ENCODE data around the gene RERE. TPM values are rescaled to one million over a fixed set of nuclear protein-coding genes. Genes with fewer than 3 reads are reported as not detected.

RERE gene
- total RNA-seq, 1 donor from 2014 or later = 64.6 TPM

DNA sequence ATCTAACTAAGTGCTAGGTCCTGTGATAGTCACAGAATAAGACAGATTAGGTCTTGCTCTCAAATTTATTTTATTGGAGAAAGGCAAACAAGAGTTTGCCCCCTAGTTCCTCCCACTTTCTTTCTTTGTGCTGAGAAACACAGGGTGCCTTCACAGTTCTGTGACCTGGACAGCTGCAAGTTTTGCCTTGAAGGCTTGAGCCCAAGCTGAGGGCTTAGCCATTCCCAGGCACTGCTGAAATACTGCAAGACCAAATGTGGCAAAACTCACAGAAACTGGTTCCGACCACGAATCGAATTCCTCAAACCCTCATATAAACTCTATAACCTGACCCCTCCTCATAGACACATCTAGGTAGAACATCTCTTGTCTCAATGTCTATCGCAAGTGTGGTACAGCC is 227.9 kb downstream of the RERE start:
- intact Hi-C loops (cut with DNase I) = no loop called here
- Histone ChIP-seq H3K27ac (no peak overlapping the region), H3K27me3 (no peaks in the 10 kb centered on the region)

DNA sequence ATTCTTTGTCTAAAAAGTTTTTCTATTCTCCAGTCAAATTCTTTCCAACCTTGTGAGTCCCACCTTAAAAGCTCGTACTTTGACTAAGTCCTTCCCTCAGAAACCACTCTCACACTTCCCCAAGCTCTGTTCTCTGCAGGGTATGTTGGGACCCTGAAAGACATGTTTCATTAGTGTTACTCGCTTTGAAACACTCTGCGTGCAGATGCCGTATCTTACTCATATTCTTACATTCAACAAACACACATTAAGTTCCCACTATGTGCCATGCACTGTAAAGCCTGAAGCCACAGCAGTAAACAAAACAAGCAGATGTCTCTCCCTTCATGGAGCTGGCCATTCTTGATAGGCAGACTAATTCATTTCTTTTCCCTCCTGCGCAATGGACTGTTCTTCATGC is 229.7 kb downstream of the RERE start:
- TF ChIP-seq, protein P1, sequence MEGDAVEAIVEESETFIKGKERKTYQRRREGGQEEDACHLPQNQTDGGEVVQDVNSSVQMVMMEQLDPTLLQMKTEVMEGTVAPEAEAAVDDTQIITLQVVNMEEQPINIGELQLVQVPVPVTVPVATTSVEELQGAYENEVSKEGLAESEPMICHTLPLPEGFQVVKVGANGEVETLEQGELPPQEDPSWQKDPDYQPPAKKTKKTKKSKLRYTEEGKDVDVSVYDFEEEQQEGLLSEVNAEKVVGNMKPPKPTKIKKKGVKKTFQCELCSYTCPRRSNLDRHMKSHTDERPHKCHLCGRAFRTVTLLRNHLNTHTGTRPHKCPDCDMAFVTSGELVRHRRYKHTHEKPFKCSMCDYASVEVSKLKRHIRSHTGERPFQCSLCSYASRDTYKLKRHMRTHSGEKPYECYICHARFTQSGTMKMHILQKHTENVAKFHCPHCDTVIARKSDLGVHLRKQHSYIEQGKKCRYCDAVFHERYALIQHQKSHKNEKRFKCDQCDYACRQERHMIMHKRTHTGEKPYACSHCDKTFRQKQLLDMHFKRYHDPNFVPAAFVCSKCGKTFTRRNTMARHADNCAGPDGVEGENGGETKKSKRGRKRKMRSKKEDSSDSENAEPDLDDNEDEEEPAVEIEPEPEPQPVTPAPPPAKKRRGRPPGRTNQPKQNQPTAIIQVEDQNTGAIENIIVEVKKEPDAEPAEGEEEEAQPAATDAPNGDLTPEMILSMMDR (IDR thresholded peaks at IDR 0.05) = no peak
- Histone ChIP-seq H3K4me1 (peaks cover 0 to 3% of the 10 kb centered on the region in 2 donors), H3K9me3 (no peaks in the 10 kb centered on the region), H3K27me3 (no peaks in the 10 kb centered on the region), H3K27ac (no peak overlapping the region), H3K36me3 (no peaks in the 10 kb centered on the region), H3K4me3 (no peak overlapping the region)
- intact Hi-C loops (cut with DNase I) = no loop called here
- no peak for DNase-seq (ENCODE audit: low spot score in 2 of 2)

More for the DNA sequence above, 227.9 kb downstream of the RERE start:
- DNase-seq (ENCODE audit: low spot score in 2 of 2) = no peak
- Histone ChIP-seq H3K4me3 (no peak overlapping the region), H3K4me1 (peaks cover 0 to 3% of the 10 kb centered on the region in 2 donors), H3K36me3 (no peaks in the 10 kb centered on the region), H3K9me3 (no peaks in the 10 kb centered on the region)
- TF ChIP-seq, protein P1 (IDR thresholded peaks at IDR 0.05) = no peak

DNA sequence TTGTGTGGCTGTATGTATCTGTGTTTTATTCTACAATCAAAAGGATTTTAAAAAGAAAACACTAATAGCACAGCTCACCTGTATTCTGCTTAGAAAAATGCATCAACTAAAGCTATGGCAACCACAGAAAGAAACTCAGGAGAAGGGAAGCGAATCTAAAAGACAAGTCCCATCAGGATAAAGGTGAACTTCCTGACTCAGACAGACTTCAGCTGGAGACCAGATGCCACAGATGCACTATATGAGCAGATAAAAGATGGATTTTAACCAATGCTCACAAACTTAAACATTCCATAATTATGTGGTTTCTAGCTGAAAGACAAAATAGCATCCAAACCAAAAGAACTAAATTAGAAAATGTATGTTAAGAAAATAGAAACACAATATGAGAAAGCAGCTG is 231.0 kb downstream of the RERE start:
- Histone ChIP-seq H3K4me3 (no peak overlapping the region), H3K27ac (no peak overlapping the region), H3K4me1 (peaks cover 0 to 3% of the 10 kb centered on the region in 2 donors), H3K27me3 (no peaks in the 10 kb centered on the region), H3K9me3 (no peaks in the 10 kb centered on the region), H3K36me3 (no peaks in the 10 kb centered on the region)
- intact Hi-C loops (cut with DNase I) = no loop called here
- TF ChIP-seq, protein P1 (IDR thresholded peaks at IDR 0.05) = no peak
- DNase-seq (ENCODE audit: low spot score in 2 of 2) = no peak

DNA sequence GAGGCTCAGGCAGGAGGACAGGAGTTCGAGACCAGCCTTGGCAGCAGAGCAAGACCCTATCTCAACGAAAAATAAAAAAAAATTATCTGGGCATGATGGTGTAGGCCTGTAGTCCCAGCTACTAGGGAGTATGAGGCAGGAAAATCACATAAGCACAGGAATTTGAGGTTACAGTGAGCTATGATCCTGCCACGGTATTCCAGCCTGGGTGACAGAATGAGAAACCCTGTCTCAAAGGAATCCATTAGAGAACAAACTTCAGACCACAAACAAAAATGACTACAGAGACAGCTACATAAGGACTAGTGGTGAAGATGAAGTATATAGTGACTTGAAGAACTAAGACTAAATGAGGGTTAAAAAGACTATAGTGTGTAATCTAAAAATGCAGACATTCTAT is 233.1 kb downstream of the RERE start:
- Histone ChIP-seq H3K27me3 (no peaks in the 10 kb centered on the region), H3K4me1 (no peaks in the 10 kb centered on the region), H3K36me3 (no peaks in the 10 kb centered on the region), H3K9me3 (no peaks in the 10 kb centered on the region), H3K4me3 (no peak overlapping the region), H3K27ac (no peak overlapping the region)
- DNase-seq (ENCODE audit: low spot score in 2 of 2) = no peak
- intact Hi-C loops (cut with DNase I) = no loop called here
- TF ChIP-seq, protein P1 (IDR thresholded peaks at IDR 0.05) = no peak

DNA sequence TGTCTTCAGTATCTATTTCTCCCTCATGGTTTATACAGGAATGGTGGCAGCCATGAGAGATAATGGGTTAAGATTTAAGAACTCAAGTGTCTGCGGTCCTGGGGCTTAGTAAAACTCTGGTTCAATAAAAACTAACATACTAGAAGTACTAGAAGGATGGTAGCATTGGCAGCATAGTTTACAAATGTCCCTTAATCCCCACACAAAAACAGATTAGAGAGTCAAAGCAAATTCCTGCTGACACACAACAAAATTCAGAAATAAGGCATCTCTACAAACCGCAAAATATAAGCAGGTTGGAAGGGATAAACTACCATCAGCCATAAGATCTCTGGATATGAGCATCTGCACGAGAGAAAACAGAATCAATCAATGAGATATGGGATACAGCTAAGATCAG is 234.4 kb downstream of the RERE start:
- H3K36me3 ChIP-seq = no peaks in the 10 kb centered on the region
- TF ChIP-seq, protein P1 (IDR thresholded peaks at IDR 0.05) = no peak
- H3K4me1 ChIP-seq = no peaks in the 10 kb centered on the region
- no peaks in the 10 kb centered on the region for H3K27me3 ChIP-seq
- H3K27ac ChIP-seq = no peak overlapping the region
- no peak for DNase-seq (ENCODE audit: low spot score in 2 of 2)
- intact Hi-C loops (cut with DNase I) = no loop called here
- no peaks in the 10 kb centered on the region for H3K9me3 ChIP-seq
- H3K4me3 ChIP-seq = no peak overlapping the region

DNA sequence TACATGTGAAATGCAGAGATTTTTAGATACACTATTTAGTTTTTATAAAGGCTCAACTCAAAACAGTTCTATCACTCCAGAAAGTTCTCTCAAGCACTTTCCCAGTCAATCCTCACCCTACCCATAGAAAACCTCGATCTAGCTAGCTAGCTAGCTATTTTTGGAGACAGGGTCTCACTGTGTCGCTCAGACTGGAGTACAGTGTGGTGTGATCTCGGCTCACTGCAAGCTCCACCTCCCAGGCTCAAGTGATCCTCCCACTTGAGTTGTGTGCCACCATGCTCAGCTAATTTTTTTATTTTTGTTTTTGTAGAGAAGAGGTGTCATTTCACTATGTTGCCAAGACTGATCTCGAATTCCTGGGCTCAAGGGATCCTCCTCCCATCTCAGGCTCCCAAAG is 236.9 kb downstream of the RERE start:
- Histone ChIP-seq H3K27ac (no peak overlapping the region), H3K9me3 (no peaks in the 10 kb centered on the region), H3K4me3 (no peak overlapping the region), H3K36me3 (no peaks in the 10 kb centered on the region), H3K4me1 (no peaks in the 10 kb centered on the region), H3K27me3 (no peaks in the 10 kb centered on the region)
- DNase-seq (ENCODE audit: low spot score in 2 of 2) = no peak
- intact Hi-C loops (cut with DNase I) = no loop called here
- TF ChIP-seq, protein P1 (IDR thresholded peaks at IDR 0.05) = no peak
